ENCODE data around the gene CDY2A.
"Not testable (repeated sequence)": the region's sequence is repeated elsewhere in the genome, so short reads cannot be mapped to it uniquely, and the experiment has no call there.

The CDY2A gene

GRCh38 chrY:18025487-18025886, at the start of gene CDY2A:
Gene CDY2A, plus strand, starts transcription at chrY:18025787. Its CDS starts 328 bp downstream, at chrY:18026115.
- not testable (repeated sequence) for H3K27ac ChIP-seq

- H3K27ac ChIP-seq = not testable (repeated sequence)
Observed at GRCh38 chrY:17997586-17997985, 28.0 kb upstream of the CDY2A start.

GRCh38 chrY:17998266-17998665, 27.3 kb upstream of the CDY2A start:
- not testable (repeated sequence) for H3K27ac ChIP-seq

GRCh38 chrY:18023897-18024296, 1.7 kb upstream of the CDY2A start:
- not testable (repeated sequence) for H3K27ac ChIP-seq

GRCh38 chrY:18028845-18029244, 3.3 kb downstream of the CDY2A start:
- H3K27ac ChIP-seq = not testable (repeated sequence)

- H3K27ac ChIP-seq = not testable (repeated sequence)
Observed at GRCh38 chrY:18030178-18030577, 4.6 kb downstream of the CDY2A start.

- H3K27ac ChIP-seq = not testable (repeated sequence)
Observed at GRCh38 chrY:18034100-18034814, 8.7 kb downstream of the CDY2A start.

- not testable (repeated sequence) for H3K27ac ChIP-seq
Observed at GRCh38 chrY:18034864-18035263, 9.3 kb downstream of the CDY2A start.

- not testable (repeated sequence) for H3K27ac ChIP-seq
Observed at GRCh38 chrY:18044990-18045389, 19.4 kb downstream of the CDY2A start.

GRCh38 chrY:18048149-18049040, 22.8 kb downstream of the CDY2A start:
- H3K27ac ChIP-seq = not testable (repeated sequence)

- not testable (repeated sequence) for H3K27ac ChIP-seq
Observed at GRCh38 chrY:18049061-18049460, 23.5 kb downstream of the CDY2A start.

GRCh38 chrY:18056473-18056872, 30.9 kb downstream of the CDY2A start:
- H3K27ac ChIP-seq = not testable (repeated sequence)

- not testable (repeated sequence) for H3K27ac ChIP-seq
Observed at GRCh38 chrY:18073464-18073863, 47.9 kb downstream of the CDY2A start.

Data from 22Rv1 (cell line).